GM23338 (cell line): ENCODE measurements around the gene MIPEP. TPM values are rescaled to one million over a fixed set of nuclear protein-coding genes. Genes with fewer than 3 reads are reported as not detected.

ENCODE experiments used
- ATAC-seq: fragments of 200-7000 bp; cut with Tn5 transposase; 3 replicates; pipeline ENCODE4 v1.9.1; 2020
- DNase-seq: peaks from one replicate; pipeline ENCODE4 v3.0.0-alpha.2; 2015; ENCODE audit warnings: low spot score
- H2AFZ ChIP-seq: fragments of 200-600 bp; sonication (generic); 2 replicates; pipeline ENCODE4 v1.8.0; 2016; ENCODE audit warnings: antibody characterized with exemption, mild to moderate bottlenecking, moderate library complexity
- H3F3A ChIP-seq: fragments of 200-600 bp; sonication (generic); replicated peaks from 2 replicates; pipeline ENCODE4 v1.8.0; 2017; ENCODE audit warnings: antibody characterized with exemption, mixed run types, low read depth
- H3K27ac ChIP-seq: fragments of 200-600 bp; sonication (generic); 2 replicates; pipeline ENCODE4 v1.6.1; 2016; ENCODE audit warnings: low read depth
- H3K27me3 ChIP-seq: fragments of 200-600 bp; sonication (generic); 2 replicates; pipeline ENCODE4 v1.8.0; 2016; ENCODE audit warnings: mild to moderate bottlenecking, mixed run types, moderate library complexity; ENCODE audit not compliant: insufficient read depth
- H3K36me3 ChIP-seq: fragments of 200-600 bp; sonication (generic); 2 replicates; pipeline ENCODE4 v1.8.0; 2016; ENCODE audit warnings: mild to moderate bottlenecking; ENCODE audit not compliant: insufficient read depth
- H3K4me1 ChIP-seq: fragments of 200-600 bp; sonication (generic); 2 replicates; pipeline ENCODE4 v1.8.0; 2016; ENCODE audit warnings: mild to moderate bottlenecking, moderate library complexity; ENCODE audit not compliant: insufficient read depth
- H3K4me2 ChIP-seq: fragments of 200-600 bp; sonication (generic); 2 replicates; pipeline ENCODE4 v1.7.1; 2017; ENCODE audit warnings: mixed run types
- H3K4me3 ChIP-seq: fragments of 200-600 bp; sonication (generic); 2 replicates; pipeline ENCODE4 v1.6.1; 2016; ENCODE audit warnings: mixed run types
- H3K79me2 ChIP-seq: fragments of 200-600 bp; sonication (generic); replicated peaks from 2 replicates; pipeline ENCODE4 v1.8.0; 2017; ENCODE audit warnings: mild to moderate bottlenecking; ENCODE audit not compliant: insufficient read depth
- H3K9me2 ChIP-seq: fragments of 200-600 bp; sonication (generic); 2 replicates; pipeline ENCODE4 v1.8.0; 2017; ENCODE audit not compliant: insufficient read depth
- H4K20me1 ChIP-seq: fragments of 200-600 bp; sonication (generic); replicated peaks from 2 replicates; pipeline ENCODE4 v1.8.0; 2017; ENCODE audit warnings: mild to moderate bottlenecking; ENCODE audit not compliant: insufficient read depth
- H3K27ac Mint-ChIP-seq: 2 replicates; pipeline ENCODE4 v1.8.0; 2020; ENCODE audit warnings: inconsistent platforms, mild to moderate bottlenecking, moderate library complexity, mixed read lengths
- H3K27me3 Mint-ChIP-seq: 3 replicates; pipeline ENCODE4 v1.8.0; 2022; ENCODE audit warnings: low read depth, mild to moderate bottlenecking, moderate library complexity, mixed read lengths, inconsistent platforms; ENCODE audit not compliant: insufficient read depth, poor library complexity
- H3K36me3 Mint-ChIP-seq: 3 replicates; pipeline ENCODE4 v1.8.0; 2021; ENCODE audit warnings: low read depth, mild to moderate bottlenecking, inconsistent platforms, moderate library complexity, mixed read lengths
- H3K4me1 Mint-ChIP-seq: 3 replicates; pipeline ENCODE4 v1.8.0; 2020; ENCODE audit warnings: mild to moderate bottlenecking, inconsistent platforms, mixed read lengths
- H3K4me3 Mint-ChIP-seq: 3 replicates; pipeline ENCODE4 v1.8.0; 2021; ENCODE audit warnings: moderate library complexity, mild to moderate bottlenecking, inconsistent platforms, mixed read lengths
- H3K9me3 Mint-ChIP-seq: 3 replicates; pipeline ENCODE4 v1.8.0; 2020; ENCODE audit warnings: moderate library complexity, mild to moderate bottlenecking, inconsistent platforms, mixed read lengths
- CREB1 ChIP-seq: fragments of 250-450 bp; sonication (Bioruptor Pico); IDR thresholded peaks from 2 replicates; pipeline ENCODE4 v1.5.0; 2020; ENCODE audit warnings: low read depth, mild to moderate bottlenecking, moderate library complexity
- EZH2 ChIP-seq: fragments of 200-600 bp; sonication (generic); IDR thresholded peaks from one replicate; pipeline ENCODE4 v1.8.0; 2017; ENCODE audit warnings: antibody characterized with exemption, mild to moderate bottlenecking, low read depth; ENCODE audit not compliant: unreplicated experiment
- EZH2phosphoT487 ChIP-seq: fragments of 200-600 bp; sonication (generic); IDR thresholded peaks from one replicate; pipeline ENCODE4 v1.8.1; 2018; ENCODE audit warnings: antibody characterized with exemption; ENCODE audit not compliant: unreplicated experiment
- JUNB ChIP-seq: IDR thresholded peaks from one replicate; pipeline ENCODE4 v1.6.1; 2016; ENCODE audit warnings: antibody characterized with exemption; ENCODE audit not compliant: unreplicated experiment
- NANOG ChIP-seq: IDR thresholded peaks from 2 replicates; pipeline ENCODE4 v1.6.1; 2016; ENCODE audit warnings: antibody characterized with exemption, borderline replicate concordance
- POLR2AphosphoS5 ChIP-seq: IDR thresholded peaks from 2 replicates; pipeline ENCODE4 v1.6.1; 2016; ENCODE audit warnings: antibody characterized with exemption, low read depth
- STAT1 ChIP-seq: IDR thresholded peaks from one replicate; pipeline ENCODE4 v1.6.1; 2016; ENCODE audit warnings: antibody characterized with exemption; ENCODE audit not compliant: unreplicated experiment
- ZNF114 ChIP-seq: fragments of 250-450 bp; sonication (Bioruptor Pico); IDR thresholded peaks from 2 replicates; pipeline ENCODE4 v1.5.0; 2020; ENCODE audit warnings: mild to moderate bottlenecking, moderate library complexity
- ZNF331 ChIP-seq: fragments of 250-450 bp; sonication (Bioruptor Pico); IDR thresholded peaks from 2 replicates; pipeline ENCODE4 v1.5.0; 2020; ENCODE audit warnings: low read depth, mild to moderate bottlenecking, moderate library complexity
- polyA plus RNA-seq: library from polyadenylated mRNA; unstranded; fragments of >200 nt; fragmentation: Nextera tagmentation; extraction: Ambion mirVana; gene quantifications from 2 replicates; pipeline ENCODE4 v1.2.1, GENCODE V29; 2016
- total RNA-seq: library from RNA; depleted of rRNA; stranded (reverse); fragments of >200 nt; shearing (Covaris generic); gene quantifications from 2 replicates; pipeline ENCODE4 v1.2.3, GENCODE V29; 2014
- TF ChIP-seq, protein P1 (sequence below): IDR thresholded peaks from 2 replicates; pipeline ENCODE4 v1.6.1; 2016; ENCODE audit warnings: antibody characterized with exemption
- TF ChIP-seq, protein P2 (sequence below): IDR thresholded peaks from one replicate; pipeline ENCODE4 v1.6.1; 2018; ENCODE audit warnings: antibody characterized with exemption; ENCODE audit not compliant: unreplicated experiment
- TF ChIP-seq, protein P3 (sequence below), 2 experiments: fragments of 200-600 bp in 1 of 2; sonication (generic) in 1 of 2; conservative IDR thresholded peaks; 2 replicates each; pipeline versions ENCODE4 v1.5.1 to v1.6.1; 2016 to 2017; ENCODE audit warnings: antibody characterized with exemption in 2 of 2, low read depth in 2 of 2, mild to moderate bottlenecking in 2 of 2, moderate library complexity in 1 of 2
- TF ChIP-seq, protein P4 (sequence below): fragments of 250-450 bp; sonication (Bioruptor Pico); IDR thresholded peaks from 2 replicates; pipeline ENCODE4 v1.5.0; 2020; ENCODE audit warnings: mild to moderate bottlenecking, moderate library complexity

Gene MIPEP
- total and polyA plus RNA-seq, 2 experiments from 2014 or later, result 20.8 to 22.5 TPM

DNA sequence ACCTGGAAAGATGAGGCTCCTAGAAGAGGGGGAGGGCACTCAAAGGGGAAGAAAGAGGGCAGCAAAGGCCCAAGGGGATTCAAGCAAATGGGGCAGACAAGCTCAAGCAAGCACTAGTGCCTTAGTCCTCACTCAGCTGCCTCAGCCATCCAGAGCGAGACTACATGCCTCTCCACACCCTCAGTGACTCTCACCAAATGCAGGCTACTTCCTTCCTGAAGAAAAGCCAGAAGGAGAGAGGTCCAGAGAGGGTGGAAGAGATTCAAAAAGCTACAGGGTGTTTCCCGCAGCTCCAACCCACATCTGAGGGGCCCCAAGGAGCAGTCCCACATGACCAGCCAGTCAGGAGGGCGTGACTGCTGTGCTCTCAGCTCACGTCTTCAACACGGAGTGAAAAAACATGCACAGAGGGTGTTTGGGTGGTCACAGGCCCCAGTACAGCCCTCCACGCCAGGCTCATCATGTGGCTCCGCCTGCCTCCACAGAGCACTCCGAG lies 40.5 kb downstream of the MIPEP start:
- Histone ChIP-seq H3K4me1 (no peaks in the 10 kb centered on the region), H2AFZ (no peak overlapping the region), H3K79me2 (no peaks in the 10 kb centered on the region), H4K20me1 (no peaks in the 10 kb centered on the region), H3K36me3 (no peaks in the 10 kb centered on the region), H3K9me2 (0 out of 2 replicates have a peak, but pooled peaks cover 2% of the 10 kb centered on the region), H3K27me3 (no peaks in the 10 kb centered on the region), H3K4me2 (no peak overlapping the region), H3K4me3 (no peak overlapping the region), H3K27ac (no peak overlapping the region), H3F3A (no peaks in the 10 kb centered on the region)
- ATAC-seq (no peak), DNase-seq (no peak)
- TF ChIP-seq EZH2phosphoT487 (no peak), POLR2AphosphoS5 (no peak), STAT1 (no peak), NANOG (no peak), EZH2 (no peak), JUNB (no peak), ZNF331 (CRISPR knock-in tag) (no peak), CREB1 (no peak), ZNF114 (CRISPR knock-in tag) (no peak)
- TF ChIP-seq, protein P1, sequence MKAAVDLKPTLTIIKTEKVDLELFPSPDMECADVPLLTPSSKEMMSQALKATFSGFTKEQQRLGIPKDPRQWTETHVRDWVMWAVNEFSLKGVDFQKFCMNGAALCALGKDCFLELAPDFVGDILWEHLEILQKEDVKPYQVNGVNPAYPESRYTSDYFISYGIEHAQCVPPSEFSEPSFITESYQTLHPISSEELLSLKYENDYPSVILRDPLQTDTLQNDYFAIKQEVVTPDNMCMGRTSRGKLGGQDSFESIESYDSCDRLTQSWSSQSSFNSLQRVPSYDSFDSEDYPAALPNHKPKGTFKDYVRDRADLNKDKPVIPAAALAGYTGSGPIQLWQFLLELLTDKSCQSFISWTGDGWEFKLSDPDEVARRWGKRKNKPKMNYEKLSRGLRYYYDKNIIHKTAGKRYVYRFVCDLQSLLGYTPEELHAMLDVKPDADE, result no peak
- TF ChIP-seq, protein P2, sequence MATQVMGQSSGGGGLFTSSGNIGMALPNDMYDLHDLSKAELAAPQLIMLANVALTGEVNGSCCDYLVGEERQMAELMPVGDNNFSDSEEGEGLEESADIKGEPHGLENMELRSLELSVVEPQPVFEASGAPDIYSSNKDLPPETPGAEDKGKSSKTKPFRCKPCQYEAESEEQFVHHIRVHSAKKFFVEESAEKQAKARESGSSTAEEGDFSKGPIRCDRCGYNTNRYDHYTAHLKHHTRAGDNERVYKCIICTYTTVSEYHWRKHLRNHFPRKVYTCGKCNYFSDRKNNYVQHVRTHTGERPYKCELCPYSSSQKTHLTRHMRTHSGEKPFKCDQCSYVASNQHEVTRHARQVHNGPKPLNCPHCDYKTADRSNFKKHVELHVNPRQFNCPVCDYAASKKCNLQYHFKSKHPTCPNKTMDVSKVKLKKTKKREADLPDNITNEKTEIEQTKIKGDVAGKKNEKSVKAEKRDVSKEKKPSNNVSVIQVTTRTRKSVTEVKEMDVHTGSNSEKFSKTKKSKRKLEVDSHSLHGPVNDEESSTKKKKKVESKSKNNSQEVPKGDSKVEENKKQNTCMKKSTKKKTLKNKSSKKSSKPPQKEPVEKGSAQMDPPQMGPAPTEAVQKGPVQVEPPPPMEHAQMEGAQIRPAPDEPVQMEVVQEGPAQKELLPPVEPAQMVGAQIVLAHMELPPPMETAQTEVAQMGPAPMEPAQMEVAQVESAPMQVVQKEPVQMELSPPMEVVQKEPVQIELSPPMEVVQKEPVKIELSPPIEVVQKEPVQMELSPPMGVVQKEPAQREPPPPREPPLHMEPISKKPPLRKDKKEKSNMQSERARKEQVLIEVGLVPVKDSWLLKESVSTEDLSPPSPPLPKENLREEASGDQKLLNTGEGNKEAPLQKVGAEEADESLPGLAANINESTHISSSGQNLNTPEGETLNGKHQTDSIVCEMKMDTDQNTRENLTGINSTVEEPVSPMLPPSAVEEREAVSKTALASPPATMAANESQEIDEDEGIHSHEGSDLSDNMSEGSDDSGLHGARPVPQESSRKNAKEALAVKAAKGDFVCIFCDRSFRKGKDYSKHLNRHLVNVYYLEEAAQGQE, result no peak
- TF ChIP-seq, protein P3, sequence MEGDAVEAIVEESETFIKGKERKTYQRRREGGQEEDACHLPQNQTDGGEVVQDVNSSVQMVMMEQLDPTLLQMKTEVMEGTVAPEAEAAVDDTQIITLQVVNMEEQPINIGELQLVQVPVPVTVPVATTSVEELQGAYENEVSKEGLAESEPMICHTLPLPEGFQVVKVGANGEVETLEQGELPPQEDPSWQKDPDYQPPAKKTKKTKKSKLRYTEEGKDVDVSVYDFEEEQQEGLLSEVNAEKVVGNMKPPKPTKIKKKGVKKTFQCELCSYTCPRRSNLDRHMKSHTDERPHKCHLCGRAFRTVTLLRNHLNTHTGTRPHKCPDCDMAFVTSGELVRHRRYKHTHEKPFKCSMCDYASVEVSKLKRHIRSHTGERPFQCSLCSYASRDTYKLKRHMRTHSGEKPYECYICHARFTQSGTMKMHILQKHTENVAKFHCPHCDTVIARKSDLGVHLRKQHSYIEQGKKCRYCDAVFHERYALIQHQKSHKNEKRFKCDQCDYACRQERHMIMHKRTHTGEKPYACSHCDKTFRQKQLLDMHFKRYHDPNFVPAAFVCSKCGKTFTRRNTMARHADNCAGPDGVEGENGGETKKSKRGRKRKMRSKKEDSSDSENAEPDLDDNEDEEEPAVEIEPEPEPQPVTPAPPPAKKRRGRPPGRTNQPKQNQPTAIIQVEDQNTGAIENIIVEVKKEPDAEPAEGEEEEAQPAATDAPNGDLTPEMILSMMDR (conservative IDR thresholded peaks at IDR 0.05; ENCODE audit: low read depth in 2 of 2), result no peak
- TF ChIP-seq, protein P4, sequence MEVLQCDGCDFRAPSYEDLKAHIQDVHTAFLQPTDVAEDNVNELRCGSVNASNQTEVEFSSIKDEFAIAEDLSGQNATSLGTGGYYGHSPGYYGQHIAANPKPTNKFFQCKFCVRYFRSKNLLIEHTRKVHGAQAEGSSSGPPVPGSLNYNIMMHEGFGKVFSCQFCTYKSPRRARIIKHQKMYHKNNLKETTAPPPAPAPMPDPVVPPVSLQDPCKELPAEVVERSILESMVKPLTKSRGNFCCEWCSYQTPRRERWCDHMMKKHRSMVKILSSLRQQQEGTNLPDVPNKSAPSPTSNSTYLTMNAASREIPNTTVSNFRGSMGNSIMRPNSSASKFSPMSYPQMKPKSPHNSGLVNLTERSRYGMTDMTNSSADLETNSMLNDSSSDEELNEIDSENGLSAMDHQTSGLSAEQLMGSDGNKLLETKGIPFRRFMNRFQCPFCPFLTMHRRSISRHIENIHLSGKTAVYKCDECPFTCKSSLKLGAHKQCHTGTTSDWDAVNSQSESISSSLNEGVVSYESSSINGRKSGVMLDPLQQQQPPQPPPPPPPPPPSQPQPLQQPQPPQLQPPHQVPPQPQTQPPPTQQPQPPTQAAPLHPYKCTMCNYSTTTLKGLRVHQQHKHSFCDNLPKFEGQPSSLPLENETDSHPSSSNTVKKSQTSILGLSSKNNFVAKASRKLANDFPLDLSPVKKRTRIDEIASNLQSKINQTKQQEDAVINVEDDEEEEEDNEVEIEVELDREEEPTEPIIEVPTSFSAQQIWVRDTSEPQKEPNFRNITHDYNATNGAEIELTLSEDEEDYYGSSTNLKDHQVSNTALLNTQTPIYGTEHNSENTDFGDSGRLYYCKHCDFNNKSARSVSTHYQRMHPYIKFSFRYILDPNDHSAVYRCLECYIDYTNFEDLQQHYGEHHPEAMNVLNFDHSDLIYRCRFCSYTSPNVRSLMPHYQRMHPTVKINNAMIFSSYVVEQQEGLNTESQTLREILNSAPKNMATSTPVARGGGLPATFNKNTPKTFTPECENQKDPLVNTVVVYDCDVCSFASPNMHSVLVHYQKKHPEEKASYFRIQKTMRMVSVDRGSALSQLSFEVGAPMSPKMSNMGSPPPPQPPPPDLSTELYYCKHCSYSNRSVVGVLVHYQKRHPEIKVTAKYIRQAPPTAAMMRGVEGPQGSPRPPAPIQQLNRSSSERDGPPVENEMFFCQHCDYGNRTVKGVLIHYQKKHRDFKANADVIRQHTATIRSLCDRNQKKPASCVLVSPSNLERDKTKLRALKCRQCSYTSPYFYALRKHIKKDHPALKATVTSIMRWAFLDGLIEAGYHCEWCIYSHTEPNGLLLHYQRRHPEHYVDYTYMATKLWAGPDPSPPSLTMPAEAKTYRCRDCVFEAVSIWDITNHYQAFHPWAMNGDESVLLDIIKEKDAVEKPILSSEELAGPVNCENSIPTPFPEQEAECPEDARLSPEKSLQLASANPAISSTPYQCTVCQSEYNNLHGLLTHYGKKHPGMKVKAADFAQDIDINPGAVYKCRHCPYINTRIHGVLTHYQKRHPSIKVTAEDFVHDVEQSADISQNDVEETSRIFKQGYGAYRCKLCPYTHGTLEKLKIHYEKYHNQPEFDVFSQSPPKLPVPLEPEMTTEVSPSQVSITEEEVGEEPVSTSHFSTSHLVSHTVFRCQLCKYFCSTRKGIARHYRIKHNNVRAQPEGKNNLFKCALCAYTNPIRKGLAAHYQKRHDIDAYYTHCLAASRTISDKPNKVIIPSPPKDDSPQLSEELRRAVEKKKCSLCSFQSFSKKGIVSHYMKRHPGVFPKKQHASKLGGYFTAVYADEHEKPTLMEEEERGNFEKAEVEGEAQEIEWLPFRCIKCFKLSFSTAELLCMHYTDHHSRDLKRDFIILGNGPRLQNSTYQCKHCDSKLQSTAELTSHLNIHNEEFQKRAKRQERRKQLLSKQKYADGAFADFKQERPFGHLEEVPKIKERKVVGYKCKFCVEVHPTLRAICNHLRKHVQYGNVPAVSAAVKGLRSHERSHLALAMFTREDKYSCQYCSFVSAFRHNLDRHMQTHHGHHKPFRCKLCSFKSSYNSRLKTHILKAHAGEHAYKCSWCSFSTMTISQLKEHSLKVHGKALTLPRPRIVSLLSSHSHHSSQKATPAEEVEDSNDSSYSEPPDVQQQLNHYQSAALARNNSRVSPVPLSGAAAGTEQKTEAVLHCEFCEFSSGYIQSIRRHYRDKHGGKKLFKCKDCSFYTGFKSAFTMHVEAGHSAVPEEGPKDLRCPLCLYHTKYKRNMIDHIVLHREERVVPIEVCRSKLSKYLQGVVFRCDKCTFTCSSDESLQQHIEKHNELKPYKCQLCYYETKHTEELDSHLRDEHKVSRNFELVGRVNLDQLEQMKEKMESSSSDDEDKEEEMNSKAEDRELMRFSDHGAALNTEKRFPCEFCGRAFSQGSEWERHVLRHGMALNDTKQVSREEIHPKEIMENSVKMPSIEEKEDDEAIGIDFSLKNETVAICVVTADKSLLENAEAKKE (CRISPR knock-in tag), result no peak
- no peak overlapping the region for H3K4me3 Mint-ChIP-seq
- H3K9me3 Mint-ChIP-seq, result no peaks in the 10 kb centered on the region
- H3K4me1 Mint-ChIP-seq, result peaks cover 2% of the 10 kb centered on the region; the same call in 2 of the 3 replicates
- peaks cover 1% of the 10 kb centered on the region; the same call in 2 of the 3 replicates for H3K36me3 Mint-ChIP-seq
- H3K27me3 Mint-ChIP-seq, result peaks cover under 1% of the 10 kb centered on the region
- H3K27ac Mint-ChIP-seq, result no peak overlapping the region
